ENCODE measurements around the gene ATG9B.

The ATG9B gene

GRCh38 chr7:150986556-150986955 is 37.7 kb downstream of the ATG9B start:
- DNase-seq (ENCODE audit: low read depth) = no peak
- no peak for TF ChIP-seq CTCF (IDR thresholded peaks at IDR 0.05; ENCODE audit: insufficient read depth, low read depth, low read length, missing control alignments)

GRCh38 chr7:150986099-150986512 is 38.2 kb downstream of the ATG9B start:
- H3K4me3 ChIP-seq (ENCODE audit: low read length) = no peak overlapping the region
- peak; percentile 80 for TF ChIP-seq CTCF (IDR thresholded peaks at IDR 0.05; ENCODE audit: insufficient read depth, low read depth, low read length, missing control alignments)
- peak; percentile 60 for DNase-seq (ENCODE audit: low read depth)

More at GRCh38 chr7:150986556-150986955, 37.7 kb downstream of the ATG9B start:
- H3K4me3 ChIP-seq (ENCODE audit: low read length) = no peak overlapping the region

- no peak overlapping the region for H3K4me3 ChIP-seq (ENCODE audit: low read length)
- TF ChIP-seq CTCF (IDR thresholded peaks at IDR 0.05; ENCODE audit: insufficient read depth, low read depth, low read length, missing control alignments) = no peak
- DNase-seq (ENCODE audit: low read depth) = peak; percentile 62
These were observed 40.4 kb downstream of the ATG9B start for GRCh38 chr7:150983893-150984368.

GRCh38 chr7:150982351-150982750 is 41.9 kb downstream of the ATG9B start:
- H3K4me3 ChIP-seq (ENCODE audit: low read length) = no peak overlapping the region
- no peak for TF ChIP-seq CTCF (IDR thresholded peaks at IDR 0.05; ENCODE audit: insufficient read depth, low read depth, low read length, missing control alignments)
- no peak for DNase-seq (ENCODE audit: low read depth)

- TF ChIP-seq CTCF (IDR thresholded peaks at IDR 0.05; ENCODE audit: insufficient read depth, low read depth, low read length, missing control alignments) = no peak
- no peak for DNase-seq (ENCODE audit: low read depth)
- H3K4me3 ChIP-seq (ENCODE audit: low read length) = no peak overlapping the region
These were observed 42.6 kb downstream of the ATG9B start for GRCh38 chr7:150981644-150982043.

GRCh38 chr7:150980663-150981062 is 43.6 kb downstream of the ATG9B start:
- no peak overlapping the region for H3K4me3 ChIP-seq (ENCODE audit: low read length)
- no peak for DNase-seq (ENCODE audit: low read depth)
- no peak for TF ChIP-seq CTCF (IDR thresholded peaks at IDR 0.05; ENCODE audit: insufficient read depth, low read depth, low read length, missing control alignments)

- no peak for TF ChIP-seq CTCF (IDR thresholded peaks at IDR 0.05; ENCODE audit: insufficient read depth, low read depth, low read length, missing control alignments)
- DNase-seq (ENCODE audit: low read depth) = no peak
These were observed 44.4 kb downstream of the ATG9B start for GRCh38 chr7:150979713-150980390.

More at GRCh38 chr7:150979713-150980390, 44.4 kb downstream of the ATG9B start:
- H3K4me3 ChIP-seq (ENCODE audit: low read length) = no peak overlapping the region

Data from epithelial cell of esophagus (primary cell).